Pancreas (tissue), 10 donors: Measurements from ENCODE around the gene TMEM63A. TPM values are rescaled to one million over a fixed set of nuclear protein-coding genes. Genes with fewer than 3 reads are reported as not detected.

Experiments used
- ATAC-seq, 4 donors: fragments of 200-7000 bp; cut with Tn5 transposase; one replicate each; pipeline versions ENCODE4 v1.8.0 to v1.9.1; 2020; ENCODE audit warnings: mild to moderate bottlenecking in 4 of 4, moderate library complexity in 4 of 4
- DNase-seq, 6 donors: peaks; one replicate each; pipeline ENCODE4 v3.0.0-alpha.2; 2020
- FAIRE-seq: peaks from 2 replicates; lab custom pipeline; 2012; peaks lifted over from hg19 to GRCh38; lab: Jason Lieb, UNC
- H3K27ac ChIP-seq, 4 donors: fragments of 200-600 bp; sonication (generic); 1 replicate in 3 of 4; 2 replicates in 1 of 4; pipeline versions ENCODE4 v1.5.0 to v1.8.0; 2020
- H3K27me3 ChIP-seq, 4 donors: fragments of 200-600 bp; one replicate each; pipeline ENCODE4 v1.8.0; 2021
- H3K36me3 ChIP-seq, 3 donors: fragments of 200-600 bp; sonication (generic) in 1 of 3; one replicate each; pipeline versions ENCODE4 v1.5.0 to v1.8.0; 2020 to 2021
- H3K4me1 ChIP-seq, 3 donors: fragments of 200-600 bp; one replicate each; pipeline ENCODE4 v1.8.0; 2021
- H3K4me3 ChIP-seq, 4 donors: fragments of 200-600 bp; sonication (generic) in 2 of 4; one replicate each; pipeline versions ENCODE4 v1.5.0 to v1.8.0; 2020 to 2021
- H3K9me3 ChIP-seq, 4 donors: fragments of 200-600 bp; one replicate each; pipeline ENCODE4 v1.8.0; 2021
- WGBS, 2 donors: extraction: QIAGEN DNeasy Blood & Tissue Kit; methylation state at CpG; one replicate each; pipeline ENCODE4 v1.1.7; 2013; 5-methylcytosine and 5-hydroxymethylcytosine counted together
- intact Hi-C, 3 donors: fragments of 100-400 bp; cut with DNase I; formaldehyde crosslinking; loops; one replicate each; pipeline versions ENCODE4 v1.11.1 to v1.14.2; 2022
- polyA plus RNA-seq, 2 donors: library from polyadenylated mRNA; stranded (reverse); fragments of 200-250 nt; gene quantifications; one replicate each; pipeline ENCODE4 v1.2.3, GENCODE V29; 2013
- total RNA-seq, 6 donors: library from RNA; stranded (reverse); fragmentation: NEBNext Ultra II Directional in 4 of 6; extraction: Animal tissue kit (Norgen Biotek cat#: 25700) in 4 of 6; gene quantifications; one replicate each; pipeline versions ENCODE4 v1.2.1 to v1.2.4, GENCODE V29; 2021 to 2023
- TF ChIP-seq, protein P1 (sequence below), 4 donors: fragments of 200-600 bp; sonication (generic) in 3 of 4; IDR thresholded peaks; one replicate each; pipeline versions ENCODE4 v1.5.0 to v1.8.0; 2021; ENCODE audit warnings: antibody characterized with exemption in 4 of 4
- donor health status: healthy with polysubstance abuse.
- donor health status: DM: no; HTN: no; CAD: no; lungs with moderate emphysema.
- donor health status: DM: no; HTN: no; CAD: no.
- donor health status: control.
- donor health status: control.
- donor health status: Bipolar disorder and iron deficiency.
- donor health status: DM: yes; HTN: yes; CAD: no.
- donor health status: DM: no; HTN: no; CAD: no.
- donor health status: DM: no; HTN: no; CAD: no.
- donor health status: DM: yes; HTN: yes; CAD: no.

The TMEM63A gene
- total and polyA plus RNA-seq, 8 donors: 56.3 to 185 (median 84.0) TPM

DNA sequence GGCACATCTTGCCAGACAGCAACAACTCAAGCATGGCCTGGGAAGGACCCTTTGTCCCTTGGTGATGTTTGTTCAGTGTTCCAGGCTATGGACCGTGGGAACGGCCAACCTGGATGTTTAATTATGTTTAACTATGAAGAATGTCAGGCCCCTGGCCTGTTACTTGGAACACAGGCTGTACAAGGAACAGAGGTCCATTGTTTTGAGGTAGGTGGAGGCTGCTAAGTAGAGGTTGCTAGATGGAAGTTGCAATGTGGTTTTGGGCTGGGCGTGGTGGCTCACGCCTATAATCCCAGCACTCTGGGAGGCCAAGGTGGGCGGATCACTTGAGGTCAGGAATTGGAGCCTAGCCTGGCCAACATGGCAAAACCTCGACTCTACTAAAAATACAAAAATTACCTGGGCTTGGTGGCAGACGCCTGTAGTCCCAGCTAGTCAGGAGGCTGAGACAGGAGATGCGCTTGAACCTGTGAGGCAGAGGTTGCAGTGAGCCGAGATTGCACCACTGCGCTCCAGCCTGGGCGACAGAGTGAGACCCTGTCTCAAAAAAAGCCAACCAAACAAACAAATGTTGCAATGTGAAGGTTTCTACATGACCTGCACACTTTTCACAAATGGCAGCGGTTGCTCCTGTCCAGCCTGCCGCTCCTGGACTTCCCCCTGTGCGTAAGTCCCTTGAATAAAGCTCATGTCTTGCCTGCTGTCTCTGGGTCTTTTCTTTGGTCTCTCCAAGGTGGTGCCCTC is 9.2 kb upstream of the TMEM63A start:
- Histone ChIP-seq H3K36me3 (no peaks in the 10 kb centered on the region), H3K27ac (peak overlapping the region; percentile 83 to 94 (median 86)), H3K27me3 (no peaks in the 10 kb centered on the region), H3K9me3 (no peaks in the 10 kb centered on the region), H3K4me1 (peaks cover 28 to 39% (median 28%) of the 10 kb centered on the region in 3 donors), H3K4me3 (no peak overlapping the region)
- WGBS, 2 donors: 49 to 54% methylated on average over 14 of the region's 14 CpGs
- no peak for FAIRE-seq
- intact Hi-C loops: no loop called here
- peak; percentile 77 to 88 (median 84) for ATAC-seq
- TF ChIP-seq, protein P1, sequence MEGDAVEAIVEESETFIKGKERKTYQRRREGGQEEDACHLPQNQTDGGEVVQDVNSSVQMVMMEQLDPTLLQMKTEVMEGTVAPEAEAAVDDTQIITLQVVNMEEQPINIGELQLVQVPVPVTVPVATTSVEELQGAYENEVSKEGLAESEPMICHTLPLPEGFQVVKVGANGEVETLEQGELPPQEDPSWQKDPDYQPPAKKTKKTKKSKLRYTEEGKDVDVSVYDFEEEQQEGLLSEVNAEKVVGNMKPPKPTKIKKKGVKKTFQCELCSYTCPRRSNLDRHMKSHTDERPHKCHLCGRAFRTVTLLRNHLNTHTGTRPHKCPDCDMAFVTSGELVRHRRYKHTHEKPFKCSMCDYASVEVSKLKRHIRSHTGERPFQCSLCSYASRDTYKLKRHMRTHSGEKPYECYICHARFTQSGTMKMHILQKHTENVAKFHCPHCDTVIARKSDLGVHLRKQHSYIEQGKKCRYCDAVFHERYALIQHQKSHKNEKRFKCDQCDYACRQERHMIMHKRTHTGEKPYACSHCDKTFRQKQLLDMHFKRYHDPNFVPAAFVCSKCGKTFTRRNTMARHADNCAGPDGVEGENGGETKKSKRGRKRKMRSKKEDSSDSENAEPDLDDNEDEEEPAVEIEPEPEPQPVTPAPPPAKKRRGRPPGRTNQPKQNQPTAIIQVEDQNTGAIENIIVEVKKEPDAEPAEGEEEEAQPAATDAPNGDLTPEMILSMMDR (IDR thresholded peaks at IDR 0.05): no peak
- DNase-seq: peak in 4 of 6 donors; percentile 75 to 84 (median 79)

DNA sequence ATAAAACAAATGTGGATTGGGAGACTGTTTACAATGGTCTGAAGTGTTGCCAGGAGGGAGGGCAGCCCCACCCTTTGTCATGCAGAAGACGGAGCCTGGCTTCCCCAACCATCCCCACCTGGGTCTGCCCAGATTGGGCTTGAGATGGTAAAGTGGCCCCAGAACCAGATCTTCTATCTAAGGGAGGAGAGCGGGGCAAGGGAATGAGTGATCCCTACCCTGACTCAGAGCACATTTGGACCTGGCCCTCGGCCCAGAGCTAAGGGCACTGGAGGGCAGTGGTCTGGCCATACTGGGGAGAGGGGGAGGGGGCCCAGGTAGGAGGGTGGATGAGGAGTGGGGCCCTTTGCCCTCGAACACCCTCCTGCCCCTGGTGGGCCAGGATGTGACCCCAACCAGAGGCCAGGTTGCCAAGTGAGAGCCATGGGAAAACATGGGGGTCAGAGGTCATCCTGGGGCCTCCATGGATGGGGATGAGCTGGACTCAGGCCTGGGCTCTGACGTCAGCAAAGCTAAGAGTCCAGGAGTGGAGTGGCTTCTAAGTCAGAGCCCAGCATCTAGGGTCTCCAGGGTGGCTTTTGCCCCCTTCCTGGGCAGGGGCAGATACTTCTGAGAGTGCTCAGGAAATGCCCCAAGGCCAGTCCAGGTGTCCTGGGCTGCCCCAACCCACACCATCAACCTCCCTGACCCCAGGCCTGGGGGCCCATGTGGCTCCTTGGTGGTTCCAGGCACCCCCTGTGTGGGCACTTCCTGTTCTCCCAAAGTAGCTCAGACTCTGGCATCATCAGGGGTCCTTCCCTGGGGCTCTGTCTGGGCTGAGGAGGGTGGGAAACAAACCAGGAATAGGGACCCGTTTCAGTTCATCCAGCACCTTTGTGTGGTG is 8.4 kb upstream of the TMEM63A start:
- peak in 4 of 6 donors; percentile 38 to 79 (median 65) for DNase-seq

DNA sequence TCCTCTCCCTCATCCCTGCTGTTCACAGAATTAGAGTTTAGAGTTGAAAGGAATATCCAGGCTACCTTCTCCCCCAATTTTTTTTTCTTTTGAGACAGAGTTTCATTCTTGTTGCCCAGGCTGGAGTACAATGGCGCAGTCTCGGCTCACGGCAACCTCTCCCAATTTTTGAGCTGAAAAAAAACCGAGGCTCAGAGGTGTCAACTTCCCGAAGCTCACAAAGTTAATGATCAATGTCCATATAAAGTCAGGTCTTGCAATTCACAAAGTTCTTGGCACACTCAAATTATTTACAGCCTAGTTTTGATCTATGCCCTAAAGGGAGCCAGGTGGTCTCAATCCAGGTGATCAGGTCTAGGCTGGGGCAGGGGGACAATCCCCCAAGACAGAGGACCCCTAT is 7.6 kb upstream of the TMEM63A start:
- no peak for FAIRE-seq
- intact Hi-C loops: no loop called here
- Histone ChIP-seq H3K27ac (peak overlapping the region; percentile 83 to 94 (median 86)), H3K36me3 (no peaks in the 10 kb centered on the region), H3K4me1 (peaks cover 28 to 32% (median 28%) of the 10 kb centered on the region in 3 donors), H3K27me3 (no peaks in the 10 kb centered on the region), H3K4me3 (peak overlapping the region in 1 of 4 donors; percentile 41), H3K9me3 (no peaks in the 10 kb centered on the region)
- ATAC-seq: peak in 1 of 4 donors; percentile 9
- WGBS, 2 donors: 41 to 45% methylated on average over 5 of the region's 5 CpGs
- DNase-seq: no peak
- TF ChIP-seq, protein P1 (IDR thresholded peaks at IDR 0.05): no peak

More for the DNA sequence above, 8.4 kb upstream of the TMEM63A start:
- Histone ChIP-seq H3K4me1 (peaks cover 28 to 32% (median 28%) of the 10 kb centered on the region in 3 donors), H3K9me3 (no peaks in the 10 kb centered on the region), H3K4me3 (no peak overlapping the region), H3K27ac (peak overlapping the region; percentile 83 to 94 (median 86)), H3K36me3 (no peaks in the 10 kb centered on the region), H3K27me3 (no peaks in the 10 kb centered on the region)
- ATAC-seq (peak; percentile 26 to 55 (median 39)), FAIRE-seq (no peak)
- 22 to 23% methylated on average over 5 to 6 of the region's 6 CpGs for WGBS, 2 donors
- TF ChIP-seq, protein P1 (IDR thresholded peaks at IDR 0.05): no peak
- intact Hi-C loops: no loop called here

DNA sequence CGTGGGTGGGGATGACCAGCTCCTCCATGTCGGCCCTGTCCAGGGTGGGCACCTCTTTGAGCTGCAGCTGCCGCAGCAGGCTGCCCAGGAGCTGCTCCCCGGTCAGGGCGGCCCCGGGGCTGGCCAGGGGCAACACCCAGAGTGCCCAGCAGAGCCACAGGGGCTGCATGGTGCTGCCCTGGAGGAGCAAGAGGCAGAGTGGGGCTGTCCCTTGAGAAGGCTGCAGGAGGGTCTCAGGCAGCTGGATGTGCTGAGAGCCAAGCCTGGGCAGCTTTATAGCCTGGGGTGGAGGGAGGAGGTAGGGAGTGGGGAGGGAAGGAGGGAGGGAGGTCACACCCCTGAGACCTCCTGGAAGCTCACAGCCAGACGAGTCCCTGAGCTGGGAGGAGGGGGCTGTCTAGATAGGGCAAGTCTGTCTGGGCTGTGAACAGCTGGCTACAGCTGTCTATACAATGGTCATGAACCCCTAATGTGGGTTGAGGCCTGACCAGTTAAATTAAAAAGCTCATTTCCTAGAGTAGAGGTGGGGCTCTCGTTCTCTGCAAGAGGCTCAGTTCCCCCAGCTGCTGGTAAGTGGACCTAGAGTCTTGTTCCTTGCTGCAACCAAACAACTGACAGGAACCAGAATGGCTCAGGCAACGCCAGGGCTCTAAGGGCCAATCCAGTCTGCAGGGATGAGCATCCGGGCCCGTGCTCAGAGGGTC is 6.9 kb upstream of the TMEM63A start, which contains the start of gene LEFTY1:
Gene LEFTY1, minus strand, starts transcription at position 249 of the 704 bp plus-strand sequence. Its CDS starts 80 bp downstream, at position 169.
- DNase-seq (peak in 3 of 6 donors; percentile 19 to 76 (median 63)), FAIRE-seq (no peak), ATAC-seq (peak in 2 of 4 donors; percentile 13 to 26)
- H3K4me3 ChIP-seq: peak within 1 kb of the TSS; percentile 1 to 41 (median 14)
- peaks cover 28 to 32% (median 29%) of the 10 kb centered on the region in 3 donors for H3K4me1 ChIP-seq
- 76% methylated on average over 11 of the region's 11 CpGs for WGBS, 2 donors
- intact Hi-C loops: no loop called here
- H3K27me3 ChIP-seq: no peaks in the 10 kb centered on the region
- H3K27ac ChIP-seq: peak within 1 kb of the TSS; percentile 83 to 94 (median 86)
- no peaks in the 10 kb centered on the region for H3K36me3 ChIP-seq
- TF ChIP-seq, protein P1 (IDR thresholded peaks at IDR 0.05): no peak
- no peaks in the 10 kb centered on the region for H3K9me3 ChIP-seq
